SK-N-SH treated with all-trans-retinoic acid at 6 μM for 48 hours (cell line): ENCODE results near the gene ALK.

Source experiments
- ATAC-seq: fragments of 200-7000 bp; cut with Tn5 transposase; 3 replicates; pipeline ENCODE4 v1.9.1; 2020; ENCODE audit warnings: mild to moderate bottlenecking, moderate library complexity
- ARNTL ChIP-seq: fragments of 450-650 bp; formaldehyde crosslinking; IDR thresholded peaks from 2 replicates; pipeline ENCODE4 v1.5.0; 2020; ENCODE audit warnings: low read depth, mild to moderate bottlenecking, moderate library complexity, borderline replicate concordance
- CSDC2 ChIP-seq: fragments of 250-450 bp; sonication (Bioruptor Pico); IDR thresholded peaks from 2 replicates; pipeline ENCODE4 v1.5.0; 2020; ENCODE audit warnings: mild to moderate bottlenecking, moderate library complexity
- ESRRG ChIP-seq: fragments of 250-450 bp; sonication (Bioruptor Pico); IDR thresholded peaks from 2 replicates; pipeline ENCODE4 v1.6.1; 2021; ENCODE audit warnings: mild to moderate bottlenecking
- GLIS3 ChIP-seq: fragments of 250-450 bp; sonication (Bioruptor Pico); IDR thresholded peaks from 2 replicates; pipeline ENCODE4 v1.5.0; 2020; ENCODE audit warnings: mild to moderate bottlenecking, moderate library complexity
- ISL1 ChIP-seq: fragments of 250-450 bp; sonication (Bioruptor Pico); IDR thresholded peaks from 2 replicates; pipeline ENCODE4 v2.1.2; 2022; ENCODE audit warnings: mild to moderate bottlenecking, moderate library complexity
- PPARA ChIP-seq: fragments of 250-450 bp; sonication (Bioruptor Pico); IDR thresholded peaks from 2 replicates; pipeline ENCODE4 v1.5.0; 2020; ENCODE audit warnings: mild to moderate bottlenecking, borderline replicate concordance
- RARB ChIP-seq: fragments of 250-450 bp; sonication (Bioruptor Pico); IDR thresholded peaks from 2 replicates; pipeline ENCODE4 v1.8.0; 2021; ENCODE audit warnings: mild to moderate bottlenecking, moderate library complexity
- TCF4 ChIP-seq: fragments of 250-450 bp; sonication (Bioruptor Pico); IDR thresholded peaks from 2 replicates; pipeline ENCODE4 v1.8.0; 2021; ENCODE audit warnings: mild to moderate bottlenecking, moderate library complexity, borderline replicate concordance
- TOX ChIP-seq: fragments of 250-450 bp; sonication (Bioruptor Pico); IDR thresholded peaks from 2 replicates; pipeline ENCODE4 v1.8.0; 2021; ENCODE audit warnings: mild to moderate bottlenecking, moderate library complexity, borderline replicate concordance
- ZC3H10 ChIP-seq: fragments of 250-450 bp; sonication (Bioruptor Pico); IDR thresholded peaks from 2 replicates; pipeline ENCODE4 v1.5.1; 2021; ENCODE audit warnings: mild to moderate bottlenecking, moderate library complexity
- ZFP3 ChIP-seq: fragments of 250-450 bp; sonication (Bioruptor Pico); IDR thresholded peaks from 2 replicates; pipeline ENCODE4 v1.5.0; 2020; ENCODE audit warnings: mild to moderate bottlenecking, moderate library complexity
- ZFP30 ChIP-seq: fragments of 450-650 bp; formaldehyde crosslinking; IDR thresholded peaks from 2 replicates; pipeline ENCODE4 v1.5.0; 2022; ENCODE audit warnings: mild to moderate bottlenecking, moderate library complexity
- ZNF565 ChIP-seq: fragments of 450-650 bp; formaldehyde crosslinking; conservative IDR thresholded peaks from 2 replicates; pipeline ENCODE4 v1.5.0; 2020; ENCODE audit warnings: low read depth, mild to moderate bottlenecking, moderate library complexity
- ZNF70 ChIP-seq: fragments of 450-650 bp; formaldehyde crosslinking; IDR thresholded peaks from 2 replicates; pipeline ENCODE4 v1.5.0; 2020; ENCODE audit warnings: mild to moderate bottlenecking, moderate library complexity
- ZNF8 ChIP-seq: fragments of 450-650 bp; formaldehyde crosslinking; IDR thresholded peaks from 2 replicates; pipeline ENCODE4 v1.5.0; 2020; ENCODE audit warnings: mild to moderate bottlenecking, moderate library complexity
- TF ChIP-seq, protein P1 (sequence below): fragments of 250-450 bp; sonication (Bioruptor Pico); IDR thresholded peaks from 2 replicates; pipeline ENCODE4 v1.5.1; 2020; ENCODE audit warnings: low read depth, mild to moderate bottlenecking, moderate library complexity
- TF ChIP-seq, protein P2 (sequence below): fragments of 250-450 bp; sonication (Bioruptor Pico); IDR thresholded peaks from 2 replicates; pipeline ENCODE4 v1.5.0; 2020; ENCODE audit warnings: mild to moderate bottlenecking, moderate library complexity
- TF ChIP-seq, protein P3 (sequence below): fragments of 250-450 bp; sonication (Bioruptor Pico); IDR thresholded peaks from 2 replicates; pipeline ENCODE4 v1.8.0; 2020; ENCODE audit warnings: mild to moderate bottlenecking, moderate library complexity, borderline replicate concordance
- TF ChIP-seq, protein P4 (sequence below): fragments of 250-450 bp; sonication (Bioruptor Pico); IDR thresholded peaks from 2 replicates; pipeline ENCODE4 v1.8.0; 2021; ENCODE audit warnings: low read depth, mild to moderate bottlenecking, moderate library complexity, borderline replicate concordance
- TF ChIP-seq, protein P5 (sequence below): fragments of 250-450 bp; sonication (Bioruptor Pico); IDR thresholded peaks from 2 replicates; pipeline ENCODE4 v1.5.1; 2021; ENCODE audit warnings: mild to moderate bottlenecking, moderate library complexity

ALK gene

DNA sequence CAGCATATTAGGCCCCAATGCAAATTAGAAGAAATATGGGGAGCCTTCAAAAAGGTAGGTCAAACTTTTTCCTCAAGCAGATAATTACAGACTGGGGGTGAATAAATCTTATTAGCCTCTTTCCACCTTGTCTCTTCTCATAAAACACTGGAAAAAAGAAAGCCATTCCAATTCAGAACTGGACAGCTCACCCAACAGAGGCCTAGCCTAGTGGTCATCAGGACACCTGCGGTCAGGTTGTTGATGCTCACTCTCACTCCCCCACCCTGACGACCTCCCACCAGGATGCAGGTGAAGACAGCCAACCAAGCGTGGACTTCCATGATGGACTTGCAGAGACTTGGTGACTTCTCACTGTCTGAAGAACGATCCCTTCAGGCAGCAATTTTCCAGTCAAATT, 207.1 kb downstream of the ALK start:
- no peak for ATAC-seq
- TF ChIP-seq, protein P1, sequence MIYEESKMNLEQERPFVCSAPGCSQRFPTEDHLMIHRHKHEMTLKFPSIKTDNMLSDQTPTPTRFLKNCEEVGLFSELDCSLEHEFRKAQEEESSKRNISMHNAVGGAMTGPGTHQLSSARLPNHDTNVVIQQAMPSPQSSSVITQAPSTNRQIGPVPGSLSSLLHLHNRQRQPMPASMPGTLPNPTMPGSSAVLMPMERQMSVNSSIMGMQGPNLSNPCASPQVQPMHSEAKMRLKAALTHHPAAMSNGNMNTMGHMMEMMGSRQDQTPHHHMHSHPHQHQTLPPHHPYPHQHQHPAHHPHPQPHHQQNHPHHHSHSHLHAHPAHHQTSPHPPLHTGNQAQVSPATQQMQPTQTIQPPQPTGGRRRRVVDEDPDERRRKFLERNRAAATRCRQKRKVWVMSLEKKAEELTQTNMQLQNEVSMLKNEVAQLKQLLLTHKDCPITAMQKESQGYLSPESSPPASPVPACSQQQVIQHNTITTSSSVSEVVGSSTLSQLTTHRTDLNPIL, result no peak
- TF ChIP-seq, protein P2, sequence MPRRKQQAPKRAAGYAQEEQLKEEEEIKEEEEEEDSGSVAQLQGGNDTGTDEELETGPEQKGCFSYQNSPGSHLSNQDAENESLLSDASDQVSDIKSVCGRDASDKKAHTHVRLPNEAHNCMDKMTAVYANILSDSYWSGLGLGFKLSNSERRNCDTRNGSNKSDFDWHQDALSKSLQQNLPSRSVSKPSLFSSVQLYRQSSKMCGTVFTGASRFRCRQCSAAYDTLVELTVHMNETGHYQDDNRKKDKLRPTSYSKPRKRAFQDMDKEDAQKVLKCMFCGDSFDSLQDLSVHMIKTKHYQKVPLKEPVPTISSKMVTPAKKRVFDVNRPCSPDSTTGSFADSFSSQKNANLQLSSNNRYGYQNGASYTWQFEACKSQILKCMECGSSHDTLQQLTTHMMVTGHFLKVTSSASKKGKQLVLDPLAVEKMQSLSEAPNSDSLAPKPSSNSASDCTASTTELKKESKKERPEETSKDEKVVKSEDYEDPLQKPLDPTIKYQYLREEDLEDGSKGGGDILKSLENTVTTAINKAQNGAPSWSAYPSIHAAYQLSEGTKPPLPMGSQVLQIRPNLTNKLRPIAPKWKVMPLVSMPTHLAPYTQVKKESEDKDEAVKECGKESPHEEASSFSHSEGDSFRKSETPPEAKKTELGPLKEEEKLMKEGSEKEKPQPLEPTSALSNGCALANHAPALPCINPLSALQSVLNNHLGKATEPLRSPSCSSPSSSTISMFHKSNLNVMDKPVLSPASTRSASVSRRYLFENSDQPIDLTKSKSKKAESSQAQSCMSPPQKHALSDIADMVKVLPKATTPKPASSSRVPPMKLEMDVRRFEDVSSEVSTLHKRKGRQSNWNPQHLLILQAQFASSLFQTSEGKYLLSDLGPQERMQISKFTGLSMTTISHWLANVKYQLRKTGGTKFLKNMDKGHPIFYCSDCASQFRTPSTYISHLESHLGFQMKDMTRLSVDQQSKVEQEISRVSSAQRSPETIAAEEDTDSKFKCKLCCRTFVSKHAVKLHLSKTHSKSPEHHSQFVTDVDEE (CRISPR knock-in tag), result no peak
- 0 out of 2 replicates have a peak, but pooled peaks have one; percentile 43 for TF ChIP-seq CSDC2 (CRISPR knock-in tag)
- TF ChIP-seq ESRRG (CRISPR knock-in tag), result no peak
- no peak for TF ChIP-seq ZNF70 (CRISPR knock-in tag)
- no peak for TF ChIP-seq ZC3H10 (CRISPR knock-in tag)
- no peak for TF ChIP-seq ZNF8 (CRISPR knock-in tag)
- TF ChIP-seq ARNTL (CRISPR knock-in tag), result no peak

DNA sequence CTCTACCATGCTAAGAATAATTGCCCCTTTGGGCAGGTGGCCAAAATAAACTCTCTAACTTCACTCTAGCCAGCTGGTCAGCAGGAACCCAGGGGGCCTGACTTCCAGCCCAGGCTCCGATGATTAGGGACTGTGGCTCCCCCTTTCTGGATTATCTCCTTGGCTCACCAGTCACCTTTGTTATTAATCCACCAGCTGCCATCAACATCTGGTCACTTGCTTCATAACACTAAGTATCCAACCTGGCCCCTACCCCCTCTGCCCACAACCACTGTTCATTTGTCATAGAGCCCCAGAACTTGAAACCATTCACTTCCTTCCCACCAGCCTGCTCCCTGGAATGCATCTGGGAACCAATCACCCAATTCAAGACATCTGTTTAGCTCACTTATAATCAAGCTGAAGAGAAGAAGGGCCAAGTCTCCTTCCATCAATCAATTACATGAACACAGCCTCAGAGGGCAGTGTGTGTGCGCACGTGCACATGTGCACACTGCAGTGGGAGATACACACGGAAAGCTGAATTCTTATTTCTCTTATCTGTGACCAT, 215.1 kb downstream of the ALK start:
- TF ChIP-seq ARNTL (CRISPR knock-in tag), result no peak
- no peak for ATAC-seq

DNA sequence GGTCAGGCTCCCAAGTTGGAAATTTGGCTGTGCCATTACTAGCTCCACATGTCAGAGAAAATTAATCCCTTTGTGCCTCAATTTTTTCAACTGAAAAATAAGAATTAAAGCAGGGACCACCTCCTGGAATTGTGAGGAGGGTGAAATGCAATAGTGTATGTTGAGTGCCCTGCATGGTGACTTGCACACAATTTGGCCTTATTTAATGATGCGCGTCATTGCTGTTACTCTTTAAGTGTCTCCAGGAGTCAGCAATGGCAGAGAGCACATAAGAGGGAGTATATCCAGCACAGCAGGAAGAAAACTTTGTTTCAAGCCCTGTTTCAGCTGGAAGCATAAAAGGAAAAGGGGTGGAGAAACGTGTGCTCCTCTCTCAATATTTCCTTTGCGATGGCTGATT, 215.8 kb downstream of the ALK start:
- TF ChIP-seq ZFP3, result no peak
- no peak for ATAC-seq

DNA sequence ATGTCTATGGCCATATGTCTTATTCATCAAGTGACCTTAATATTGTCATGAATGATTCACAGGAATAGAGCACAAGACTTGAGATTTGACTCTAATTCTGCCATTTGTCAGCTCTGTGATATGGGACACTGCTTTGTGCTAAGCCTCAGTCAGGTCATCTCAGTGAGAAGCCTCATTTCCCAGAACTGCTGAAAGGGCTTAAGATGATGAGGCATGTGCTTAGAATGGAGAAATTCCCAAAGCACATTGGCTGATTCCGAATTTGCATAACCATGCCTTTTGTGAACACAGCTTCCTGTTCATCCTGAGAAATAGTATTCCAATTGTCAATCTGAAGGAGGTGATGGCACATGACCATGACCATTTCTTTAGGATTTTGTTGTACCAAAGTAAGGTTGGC, 218.1 kb downstream of the ALK start:
- no peak for ATAC-seq
- TF ChIP-seq, protein P1, result no peak
- TF ChIP-seq, protein P3, sequence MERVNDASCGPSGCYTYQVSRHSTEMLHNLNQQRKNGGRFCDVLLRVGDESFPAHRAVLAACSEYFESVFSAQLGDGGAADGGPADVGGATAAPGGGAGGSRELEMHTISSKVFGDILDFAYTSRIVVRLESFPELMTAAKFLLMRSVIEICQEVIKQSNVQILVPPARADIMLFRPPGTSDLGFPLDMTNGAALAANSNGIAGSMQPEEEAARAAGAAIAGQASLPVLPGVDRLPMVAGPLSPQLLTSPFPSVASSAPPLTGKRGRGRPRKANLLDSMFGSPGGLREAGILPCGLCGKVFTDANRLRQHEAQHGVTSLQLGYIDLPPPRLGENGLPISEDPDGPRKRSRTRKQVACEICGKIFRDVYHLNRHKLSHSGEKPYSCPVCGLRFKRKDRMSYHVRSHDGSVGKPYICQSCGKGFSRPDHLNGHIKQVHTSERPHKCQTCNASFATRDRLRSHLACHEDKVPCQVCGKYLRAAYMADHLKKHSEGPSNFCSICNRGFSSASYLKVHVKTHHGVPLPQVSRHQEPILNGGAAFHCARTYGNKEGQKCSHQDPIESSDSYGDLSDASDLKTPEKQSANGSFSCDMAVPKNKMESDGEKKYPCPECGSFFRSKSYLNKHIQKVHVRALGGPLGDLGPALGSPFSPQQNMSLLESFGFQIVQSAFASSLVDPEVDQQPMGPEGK (CRISPR knock-in tag), result no peak
- TF ChIP-seq TOX (no peak), TCF4 (CRISPR knock-in tag) (no peak), ISL1 (CRISPR knock-in tag) (no peak), RARB (CRISPR knock-in tag) (no peak), ZC3H10 (CRISPR knock-in tag) (no peak), ARNTL (CRISPR knock-in tag) (no peak), ZNF565 (no peak), GLIS3 (CRISPR knock-in tag) (no peak), ZFP30 (no peak), ESRRG (CRISPR knock-in tag) (no peak), ZNF70 (CRISPR knock-in tag) (no peak), PPARA (CRISPR knock-in tag) (no peak)
- TF ChIP-seq, protein P4, sequence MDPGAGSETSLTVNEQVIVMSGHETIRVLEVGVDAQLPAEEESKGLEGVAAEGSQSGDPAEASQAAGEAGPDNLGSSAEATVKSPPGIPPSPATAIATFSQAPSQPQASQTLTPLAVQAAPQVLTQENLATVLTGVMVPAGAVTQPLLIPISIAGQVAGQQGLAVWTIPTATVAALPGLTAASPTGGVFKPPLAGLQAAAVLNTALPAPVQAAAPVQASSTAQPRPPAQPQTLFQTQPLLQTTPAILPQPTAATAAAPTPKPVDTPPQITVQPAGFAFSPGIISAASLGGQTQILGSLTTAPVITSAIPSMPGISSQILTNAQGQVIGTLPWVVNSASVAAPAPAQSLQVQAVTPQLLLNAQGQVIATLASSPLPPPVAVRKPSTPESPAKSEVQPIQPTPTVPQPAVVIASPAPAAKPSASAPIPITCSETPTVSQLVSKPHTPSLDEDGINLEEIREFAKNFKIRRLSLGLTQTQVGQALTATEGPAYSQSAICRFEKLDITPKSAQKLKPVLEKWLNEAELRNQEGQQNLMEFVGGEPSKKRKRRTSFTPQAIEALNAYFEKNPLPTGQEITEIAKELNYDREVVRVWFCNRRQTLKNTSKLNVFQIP, result no peak
- TF ChIP-seq, protein P5, sequence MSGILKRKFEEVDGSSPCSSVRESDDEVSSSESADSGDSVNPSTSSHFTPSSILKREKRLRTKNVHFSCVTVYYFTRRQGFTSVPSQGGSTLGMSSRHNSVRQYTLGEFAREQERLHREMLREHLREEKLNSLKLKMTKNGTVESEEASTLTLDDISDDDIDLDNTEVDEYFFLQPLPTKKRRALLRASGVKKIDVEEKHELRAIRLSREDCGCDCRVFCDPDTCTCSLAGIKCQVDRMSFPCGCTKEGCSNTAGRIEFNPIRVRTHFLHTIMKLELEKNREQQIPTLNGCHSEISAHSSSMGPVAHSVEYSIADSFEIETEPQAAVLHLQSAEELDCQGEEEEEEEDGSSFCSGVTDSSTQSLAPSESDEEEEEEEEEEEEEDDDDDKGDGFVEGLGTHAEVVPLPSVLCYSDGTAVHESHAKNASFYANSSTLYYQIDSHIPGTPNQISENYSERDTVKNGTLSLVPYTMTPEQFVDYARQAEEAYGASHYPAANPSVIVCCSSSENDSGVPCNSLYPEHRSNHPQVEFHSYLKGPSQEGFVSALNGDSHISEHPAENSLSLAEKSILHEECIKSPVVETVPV, result no peak
- TF ChIP-seq, all 23 proteins: peak for 0
